Neuronal stem cell (in vitro differentiated cells): ENCODE results near the gene ADCY2.
A peak's percentile ranks its signal among the peaks of the same experiment; 100 is the strongest.

ENCODE experiments used
- DNase-seq: peaks from one replicate; pipeline ENCODE4 v3.0.0-alpha.2; 2013; ENCODE audit warnings: low spot score
- H2AFZ ChIP-seq: one replicate; pipeline ENCODE4 v1.6.1; 2013; ENCODE audit warnings: mild to moderate bottlenecking, low read length, inconsistent platforms
- H2AK5ac ChIP-seq: 2 replicates; pipeline ENCODE4 v1.6.1; 2013; ENCODE audit warnings: low read depth, mild to moderate bottlenecking, inconsistent platforms, low read length, moderate library complexity, mixed read lengths
- H2BK120ac ChIP-seq: 2 replicates; pipeline ENCODE4 v1.6.1; 2013; ENCODE audit warnings: low read depth, mild to moderate bottlenecking, inconsistent platforms, low read length, moderate library complexity, mixed read lengths
- H2BK12ac ChIP-seq: one replicate; pipeline ENCODE4 v1.6.1; 2013; ENCODE audit warnings: low read length, inconsistent platforms
- H2BK15ac ChIP-seq: 2 replicates; pipeline ENCODE4 v1.6.1; 2013; ENCODE audit warnings: mild to moderate bottlenecking, low read length, inconsistent platforms, mixed read lengths
- H2BK5ac ChIP-seq: one replicate; pipeline ENCODE4 v1.6.1; 2013; ENCODE audit warnings: inconsistent platforms, mild to moderate bottlenecking, low read length, moderate library complexity
- H3K14ac ChIP-seq: one replicate; pipeline ENCODE4 v1.6.1; 2013; ENCODE audit warnings: low read length, inconsistent platforms
- H3K18ac ChIP-seq: 2 replicates; pipeline ENCODE4 v1.6.1; 2013; ENCODE audit warnings: low read length, inconsistent platforms
- H3K23ac ChIP-seq: 2 replicates; pipeline ENCODE4 v1.6.1; 2013; ENCODE audit warnings: low read depth, mild to moderate bottlenecking, mixed read lengths, low read length, inconsistent platforms; ENCODE audit not compliant: poor library complexity
- H3K27ac ChIP-seq: replicated peaks from 3 replicates; pipeline ENCODE4 v1.5.1; 2013; ENCODE audit warnings: low read length, inconsistent platforms
- H3K27me3 ChIP-seq, 3 experiments: 2 replicates each; pipeline ENCODE4 v1.6.1; 2013; ENCODE audit warnings: low read length in 3 of 3, mild to moderate bottlenecking in 2 of 3, inconsistent platforms in 1 of 3, low read depth in 1 of 3, mixed read lengths in 1 of 3, moderate library complexity in 1 of 3; ENCODE audit not compliant: control insufficient read depth in 3 of 3, insufficient read depth in 3 of 3
- H3K36me3 ChIP-seq, 2 donors: replicated peaks in 1 of 2; 2 replicates each; pipeline ENCODE4 v1.6.1; 2013; ENCODE audit warnings: low read length in 2 of 2; ENCODE audit not compliant: control insufficient read depth in 2 of 2, insufficient read depth in 2 of 2
- H3K4ac ChIP-seq: 2 replicates; pipeline ENCODE4 v1.6.1; 2013; ENCODE audit warnings: inconsistent platforms, mild to moderate bottlenecking, low read length, moderate library complexity
- H3K4me1 ChIP-seq, 2 donors: 1 replicate in 1 of 2; 2 replicates in 1 of 2; pipeline ENCODE4 v1.6.1; 2013; ENCODE audit warnings: low read length in 2 of 2, low read depth in 1 of 2; ENCODE audit not compliant: control insufficient read depth in 2 of 2, insufficient read depth in 1 of 2
- H3K4me2 ChIP-seq: one replicate; pipeline ENCODE4 v1.6.1; 2013; ENCODE audit warnings: mild to moderate bottlenecking, low read length, inconsistent platforms; ENCODE audit not compliant: insufficient read depth, poor library complexity, severe bottlenecking
- H3K4me3 ChIP-seq, 2 donors: 2 replicates each; pipeline ENCODE4 v1.5.1; 2013; ENCODE audit warnings: low read length in 2 of 2, mild to moderate bottlenecking in 2 of 2, inconsistent platforms in 1 of 2, moderate library complexity in 1 of 2
- H3K79me1 ChIP-seq: one replicate; pipeline ENCODE4 v1.6.1; 2013; ENCODE audit warnings: low read depth, mild to moderate bottlenecking, inconsistent platforms, low read length, moderate library complexity
- H3K9ac ChIP-seq: one replicate; pipeline ENCODE4 v1.6.1; 2013; ENCODE audit warnings: mild to moderate bottlenecking, low read depth, low read length, inconsistent platforms; ENCODE audit not compliant: poor library complexity
- H3K9me3 ChIP-seq, 2 donors: replicated peaks in 1 of 2; 2 replicates each; pipeline versions ENCODE3 to v1.6.1; 2013; ENCODE audit warnings: low read length in 2 of 2, mild to moderate bottlenecking in 2 of 2, inconsistent platforms in 1 of 2, low read depth in 1 of 2, mixed read lengths in 1 of 2, moderate library complexity in 1 of 2; ENCODE audit not compliant: control insufficient read depth in 2 of 2, insufficient read depth in 1 of 2
- H4K8ac ChIP-seq: one replicate; pipeline ENCODE4 v1.6.1; 2013; ENCODE audit warnings: low read depth, mild to moderate bottlenecking, inconsistent platforms, low read length, moderate library complexity
- H4K91ac ChIP-seq: one replicate; pipeline ENCODE4 v1.6.1; 2013; ENCODE audit warnings: low read length, low read depth, mild to moderate bottlenecking, inconsistent platforms; ENCODE audit not compliant: poor library complexity
- WGBS, 2 donors: extraction: QIAGEN DNeasy Blood & Tissue Kit; methylation state at CpG; one replicate each; pipeline ENCODE4 v1.1.7; 2013; ENCODE audit warnings: missing lambda C conversion rate in 2 of 2, mixed read lengths in 1 of 2; ENCODE audit not compliant: insufficient read length in 2 of 2, insufficient replicate concordance in 1 of 2; ENCODE audit errors: extremely low coverage in 2 of 2; 5-methylcytosine and 5-hydroxymethylcytosine counted together

The ADCY2 gene

DNA sequence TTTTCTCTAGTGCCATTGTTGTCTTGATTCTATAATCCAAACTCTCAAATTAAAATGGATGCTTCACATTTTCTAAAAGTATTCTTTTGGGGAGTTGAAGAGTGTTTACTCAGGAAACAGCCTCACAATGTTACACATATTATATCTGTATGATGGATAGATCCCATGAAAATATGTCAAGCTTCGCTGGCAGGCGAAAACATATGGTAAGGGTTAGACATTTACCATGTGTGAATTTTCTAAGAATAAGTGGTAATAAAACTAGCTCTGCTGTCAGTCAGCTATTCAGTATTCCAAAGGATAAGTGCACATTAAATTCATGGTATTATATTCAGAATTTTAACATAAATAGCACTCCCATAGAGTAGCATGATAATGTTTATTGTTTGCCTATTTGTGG lies 13.3 kb upstream of the ADCY2 start:
- no peak overlapping the region for H4K91ac ChIP-seq
- no CpG with 5 or more reads among the region's 2 CpGs for WGBS, 2 donors
- H3K23ac ChIP-seq = no peak overlapping the region
- H2AK5ac ChIP-seq = no peak overlapping the region
- H4K8ac ChIP-seq = no peak overlapping the region
- H3K36me3 ChIP-seq = no peaks in the 10 kb centered on the region
- no peaks in the 10 kb centered on the region for H3K27me3 ChIP-seq
- H3K9me3 ChIP-seq = no peaks in the 10 kb centered on the region
- H3K4me1 ChIP-seq = no peaks in the 10 kb centered on the region
- H2BK15ac ChIP-seq = no peak overlapping the region
- DNase-seq = no peak
- no peak overlapping the region for H2AFZ ChIP-seq
- H3K27ac ChIP-seq = no peak overlapping the region
- H3K4me3 ChIP-seq = no peak overlapping the region
- H2BK5ac ChIP-seq = no peak overlapping the region
- no peak overlapping the region for H2BK12ac ChIP-seq
- H3K4me2 ChIP-seq = no peak overlapping the region
- H3K18ac ChIP-seq = no peak overlapping the region
- no peaks in the 10 kb centered on the region for H3K79me1 ChIP-seq
- no peak overlapping the region for H3K4ac ChIP-seq
- H3K14ac ChIP-seq = no peak overlapping the region
- no peak overlapping the region for H3K9ac ChIP-seq
- no peak overlapping the region for H2BK120ac ChIP-seq

DNA sequence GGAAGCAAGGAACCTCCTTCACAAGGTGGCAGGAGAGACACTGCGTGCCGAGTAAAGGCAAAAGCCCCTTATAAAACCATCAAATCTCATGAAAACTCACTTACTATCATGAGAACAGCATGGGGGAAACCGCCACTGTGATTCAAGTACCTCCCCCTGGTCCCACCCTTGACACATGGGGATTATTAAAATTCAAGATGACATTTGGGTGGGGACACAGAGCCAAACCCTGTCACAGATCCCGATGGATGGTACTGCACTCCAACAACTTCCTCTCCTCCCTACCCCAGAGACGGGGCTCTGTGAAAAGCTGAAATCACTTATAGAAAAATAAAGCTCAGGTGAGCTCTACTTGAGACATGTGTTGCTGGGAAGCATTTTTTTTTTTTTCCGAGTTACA lies 10.3 kb upstream of the ADCY2 start:
- Histone ChIP-seq H3K4me1 (no peaks in the 10 kb centered on the region), H3K14ac (no peak overlapping the region), H3K23ac (no peak overlapping the region), H3K18ac (no peak overlapping the region), H4K8ac (no peak overlapping the region), H3K4ac (no peak overlapping the region), H3K4me2 (no peak overlapping the region), H2AFZ (no peak overlapping the region), H3K9me3 (no peaks in the 10 kb centered on the region), H3K4me3 (no peak overlapping the region), H2BK120ac (no peak overlapping the region), H3K9ac (no peak overlapping the region), H3K27ac (no peak overlapping the region), H2AK5ac (no peak overlapping the region), H2BK15ac (no peak overlapping the region), H3K36me3 (no peaks in the 10 kb centered on the region), H2BK5ac (no peak overlapping the region), H2BK12ac (no peak overlapping the region), H3K27me3 (no peaks in the 10 kb centered on the region), H4K91ac (no peak overlapping the region), H3K79me1 (no peaks in the 10 kb centered on the region)
- no peak for DNase-seq
- no CpG with 5 or more reads among the region's 6 CpGs for WGBS, 2 donors

DNA sequence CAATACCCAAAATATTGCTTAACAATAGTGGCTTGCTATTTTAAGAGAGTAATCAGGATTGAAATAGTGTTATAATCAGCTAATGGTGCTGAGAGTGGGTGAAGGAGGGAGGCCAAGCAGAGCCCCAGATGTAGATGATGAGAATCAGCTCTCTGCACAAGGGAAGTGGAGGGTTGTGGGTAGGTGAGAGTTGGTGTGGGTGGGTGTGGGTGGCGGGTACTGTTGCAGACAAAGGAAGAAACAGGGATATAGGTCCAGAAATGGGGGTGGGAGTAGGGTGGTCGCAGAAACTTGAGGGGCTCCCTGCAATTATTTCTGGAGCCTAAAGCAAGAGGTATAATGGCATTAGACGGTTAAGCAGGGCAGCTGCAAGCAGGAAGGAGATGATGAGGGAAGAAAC lies 7.4 kb upstream of the ADCY2 start:
- WGBS, 2 donors = 100% methylated on average over 1 of the region's 3 CpGs; no CpG with 5 or more reads in 1 of the 2 donors
- no peak overlapping the region for H3K23ac ChIP-seq
- no peak overlapping the region for H3K4ac ChIP-seq
- H4K91ac ChIP-seq = no peak overlapping the region
- no peak overlapping the region for H2AFZ ChIP-seq
- H4K8ac ChIP-seq = no peak overlapping the region
- H2BK12ac ChIP-seq = no peak overlapping the region
- no peak for DNase-seq
- H3K27me3 ChIP-seq = no peaks in the 10 kb centered on the region
- H3K27ac ChIP-seq = no peak overlapping the region
- no peak overlapping the region for H3K4me3 ChIP-seq
- H3K79me1 ChIP-seq = no peaks in the 10 kb centered on the region
- no peaks in the 10 kb centered on the region for H3K9me3 ChIP-seq
- H2BK120ac ChIP-seq = no peak overlapping the region
- no peak overlapping the region for H3K9ac ChIP-seq
- no peak overlapping the region for H2BK5ac ChIP-seq
- peaks cover 0 to 1% of the 10 kb centered on the region in 2 donors for H3K4me1 ChIP-seq
- no peak overlapping the region for H2AK5ac ChIP-seq
- H3K18ac ChIP-seq = no peak overlapping the region
- no peak overlapping the region for H3K14ac ChIP-seq
- H3K4me2 ChIP-seq = no peak overlapping the region
- no peaks in the 10 kb centered on the region for H3K36me3 ChIP-seq
- H2BK15ac ChIP-seq = no peak overlapping the region

DNA sequence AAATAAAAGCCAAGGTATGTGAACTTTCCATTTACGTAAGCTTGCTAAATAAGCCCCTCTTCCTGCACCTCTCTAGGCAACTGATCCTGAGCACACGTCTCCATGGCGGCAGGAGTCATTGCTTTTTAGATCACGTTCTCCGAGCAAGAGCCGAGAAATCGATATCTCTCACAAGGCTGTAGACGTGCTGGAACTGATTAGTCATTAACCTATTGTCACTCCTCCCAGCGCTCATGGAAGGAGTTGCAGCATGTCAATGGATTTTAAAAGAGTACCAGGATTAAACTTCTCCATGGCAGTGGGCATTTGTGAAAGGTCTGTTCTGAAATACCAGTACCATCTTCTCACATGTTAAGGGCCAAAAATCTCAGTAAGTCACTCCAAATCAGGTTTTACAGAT lies 4.7 kb upstream of the ADCY2 start:
- no peak overlapping the region for H2BK15ac ChIP-seq
- WGBS, 2 donors = no CpG with 5 or more reads among the region's 9 CpGs
- H3K4ac ChIP-seq = no peak overlapping the region
- no peak overlapping the region for H2BK120ac ChIP-seq
- H3K4me2 ChIP-seq = no peak overlapping the region
- no peak overlapping the region for H2AK5ac ChIP-seq
- peak; percentile 8 for DNase-seq
- H3K14ac ChIP-seq = no peak overlapping the region
- no peak overlapping the region for H2BK12ac ChIP-seq
- H3K27ac ChIP-seq = no peak overlapping the region
- H3K27me3 ChIP-seq = peaks cover 0 to 6% (median 0%) of the 10 kb centered on the region in 3 experiments
- no peak overlapping the region for H4K91ac ChIP-seq
- no peaks in the 10 kb centered on the region for H3K36me3 ChIP-seq
- H2BK5ac ChIP-seq = no peak overlapping the region
- H3K79me1 ChIP-seq = no peaks in the 10 kb centered on the region
- H3K4me3 ChIP-seq = no peak overlapping the region
- H4K8ac ChIP-seq = no peak overlapping the region
- no peak overlapping the region for H3K9ac ChIP-seq
- peaks cover 0 to 1% of the 10 kb centered on the region in 2 donors for H3K4me1 ChIP-seq
- H3K18ac ChIP-seq = no peak overlapping the region
- H3K23ac ChIP-seq = no peak overlapping the region
- H3K9me3 ChIP-seq = no peaks in the 10 kb centered on the region
- H2AFZ ChIP-seq = no peak overlapping the region
